GM18870 (cell line): ENCODE data around the gene CHIA.

Experiments
- ATAC-seq: cut with Tn5 transposase; IDR thresholded peaks from one replicate; pipeline ENCODE4 v1.9.1; 2021; ENCODE audit warnings: moderate library complexity; ENCODE audit not compliant: unreplicated experiment

Gene CHIA

GRCh38 chr1:111290630-111291029 lies at the start of gene CHIA:
TSS of gene CHIA (plus strand) at chr1:111290851. CDS start at chr1:111310468, 19,617 bp downstream.
- ATAC-seq: no peak

GRCh38 chr1:111241797-111242196 lies 48.9 kb upstream of the CHIA start:
- no peak for ATAC-seq

- no peak for ATAC-seq
Observed at GRCh38 chr1:111242805-111243523, 47.7 kb upstream of the CHIA start.

GRCh38 chr1:111247125-111247838 lies 43.4 kb upstream of the CHIA start:
- no peak for ATAC-seq

GRCh38 chr1:111249960-111250359 lies 40.7 kb upstream of the CHIA start:
- ATAC-seq: no peak

- no peak for ATAC-seq
Observed at GRCh38 chr1:111251570-111251969, 39.1 kb upstream of the CHIA start.

GRCh38 chr1:111252786-111253185 lies 37.9 kb upstream of the CHIA start:
- ATAC-seq: no peak

GRCh38 chr1:111253876-111254275 lies 36.8 kb upstream of the CHIA start:
- ATAC-seq: no peak

GRCh38 chr1:111256988-111257658 lies 33.5 kb upstream of the CHIA start:
- no peak for ATAC-seq

GRCh38 chr1:111267801-111268508 lies 22.7 kb upstream of the CHIA start:
- ATAC-seq: no peak

GRCh38 chr1:111269825-111270406 lies 20.7 kb upstream of the CHIA start:
- ATAC-seq: no peak

- ATAC-seq: no peak
Observed at GRCh38 chr1:111270771-111271463, 19.7 kb upstream of the CHIA start.

GRCh38 chr1:111271464-111271801 lies 19.2 kb upstream of the CHIA start:
- no peak for ATAC-seq

- ATAC-seq: no peak
Observed at GRCh38 chr1:111272081-111272480, 18.6 kb upstream of the CHIA start.

- ATAC-seq: no peak
Observed at GRCh38 chr1:111274653-111275052, 16.0 kb upstream of the CHIA start.

- ATAC-seq: no peak
Observed at GRCh38 chr1:111275079-111275478, 15.6 kb upstream of the CHIA start.

- no peak for ATAC-seq
Observed at GRCh38 chr1:111275780-111276433, 14.7 kb upstream of the CHIA start.

- ATAC-seq: no peak
Observed at GRCh38 chr1:111279144-111279543, 11.5 kb upstream of the CHIA start.

- ATAC-seq: no peak
Observed at GRCh38 chr1:111280267-111280666, 10.4 kb upstream of the CHIA start.

- ATAC-seq: no peak
Observed at GRCh38 chr1:111281411-111281810, 9.2 kb upstream of the CHIA start.
